Testis (tissue), 2 donors: Measurements from ENCODE around the gene EIF2D.

Experiments used
- POLR2A ChIP-seq: fragments of 450-650 bp; IDR thresholded peaks from one replicate; pipeline ENCODE4 v1.6.1; 2017; ENCODE audit warnings: antibody characterized with exemption, mild to moderate bottlenecking, moderate library complexity
- TF ChIP-seq, protein P1 (sequence below), 3 experiments: fragments of 450-650 bp in 2 of 3; fragments of 200-600 bp in 1 of 3; sonication (generic) in 1 of 3; IDR thresholded peaks; one replicate each; pipeline ENCODE4 v1.5.1; 2016 to 2019; ENCODE audit warnings: antibody characterized with exemption in 3 of 3, mild to moderate bottlenecking in 2 of 3, moderate library complexity in 1 of 3

DNA sequence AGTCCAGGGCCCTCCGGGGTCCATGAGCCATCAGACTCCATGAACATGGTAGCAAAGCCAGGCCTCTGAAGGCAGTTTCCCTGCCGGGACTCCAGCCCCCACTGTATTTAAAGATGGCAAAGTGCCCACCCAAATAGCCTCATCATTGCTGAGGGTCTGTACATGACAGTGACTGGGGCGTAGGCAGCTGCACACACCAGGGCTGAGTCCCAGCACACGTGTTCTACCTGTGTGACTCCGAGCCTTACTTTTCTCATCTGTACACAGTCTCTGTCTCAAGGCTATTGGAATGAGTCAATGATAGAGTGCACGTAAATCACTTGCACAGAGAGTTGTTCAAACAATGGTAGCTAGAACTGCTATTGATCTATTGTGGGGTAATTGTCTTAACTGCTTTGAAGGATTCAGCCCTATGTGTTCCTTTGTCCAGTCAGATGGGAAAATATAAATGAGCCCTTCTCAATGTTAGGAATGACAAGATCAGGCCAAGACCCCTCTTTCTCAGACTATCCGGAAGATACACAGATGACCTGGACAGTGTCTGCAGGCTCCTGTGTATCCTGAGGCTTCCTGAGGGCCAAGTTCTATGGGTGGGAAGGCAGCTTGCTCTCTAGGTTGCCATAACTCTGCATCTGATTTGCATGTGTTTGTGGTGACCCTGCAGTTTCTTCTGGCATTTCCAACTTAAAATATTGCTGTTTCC lies 56.1 kb downstream of the EIF2D start:
- TF ChIP-seq, protein P1, sequence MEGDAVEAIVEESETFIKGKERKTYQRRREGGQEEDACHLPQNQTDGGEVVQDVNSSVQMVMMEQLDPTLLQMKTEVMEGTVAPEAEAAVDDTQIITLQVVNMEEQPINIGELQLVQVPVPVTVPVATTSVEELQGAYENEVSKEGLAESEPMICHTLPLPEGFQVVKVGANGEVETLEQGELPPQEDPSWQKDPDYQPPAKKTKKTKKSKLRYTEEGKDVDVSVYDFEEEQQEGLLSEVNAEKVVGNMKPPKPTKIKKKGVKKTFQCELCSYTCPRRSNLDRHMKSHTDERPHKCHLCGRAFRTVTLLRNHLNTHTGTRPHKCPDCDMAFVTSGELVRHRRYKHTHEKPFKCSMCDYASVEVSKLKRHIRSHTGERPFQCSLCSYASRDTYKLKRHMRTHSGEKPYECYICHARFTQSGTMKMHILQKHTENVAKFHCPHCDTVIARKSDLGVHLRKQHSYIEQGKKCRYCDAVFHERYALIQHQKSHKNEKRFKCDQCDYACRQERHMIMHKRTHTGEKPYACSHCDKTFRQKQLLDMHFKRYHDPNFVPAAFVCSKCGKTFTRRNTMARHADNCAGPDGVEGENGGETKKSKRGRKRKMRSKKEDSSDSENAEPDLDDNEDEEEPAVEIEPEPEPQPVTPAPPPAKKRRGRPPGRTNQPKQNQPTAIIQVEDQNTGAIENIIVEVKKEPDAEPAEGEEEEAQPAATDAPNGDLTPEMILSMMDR (IDR thresholded peaks at IDR 0.05) = no peak
- TF ChIP-seq POLR2A = no peak
